OCI-LY3 (cell line): ENCODE measurements around the gene ROBO1.

Experiments
- H2AFZ ChIP-seq: fragments of 200-600, 300-600 bp; shearing (Covaris generic); 2 replicates; pipeline ENCODE4 v1.6.0; 2014; ENCODE audit warnings: antibody characterized with exemption, low read depth, low read length
- H3K27ac ChIP-seq: fragments of 200-600, 300-600 bp; sonication (generic); 2 replicates; pipeline ENCODE4 v1.5.1; 2014; ENCODE audit warnings: mild to moderate bottlenecking, low read length, moderate library complexity, mixed read lengths
- H3K27me3 ChIP-seq: fragments of 200-600, 300-600 bp; sonication (generic); 2 replicates; pipeline ENCODE4 v1.6.1; 2014; ENCODE audit warnings: low read depth, low read length, mixed read lengths
- H3K36me3 ChIP-seq: fragments of 200-600, 300-600 bp; sonication (generic); replicated peaks from 2 replicates; pipeline ENCODE3; 2014; ENCODE audit warnings: low read depth, low read length, mixed read lengths
- H3K4me1 ChIP-seq: fragments of 300-600, 200-600 bp; sonication (generic); 2 replicates; pipeline ENCODE4 v1.6.1; 2014; ENCODE audit warnings: low read length, mixed read lengths
- H3K4me2 ChIP-seq: fragments of 200-600, 300-600 bp; sonication (generic); 2 replicates; pipeline ENCODE4 v1.6.1; 2014; ENCODE audit warnings: low read length, mixed read lengths
- H3K4me3 ChIP-seq: fragments of 300-600, 200-600 bp; sonication (generic); 2 replicates; pipeline ENCODE4 v1.5.1; 2014; ENCODE audit warnings: antibody characterized with exemption, mild to moderate bottlenecking, low read length, moderate library complexity
- H3K79me2 ChIP-seq: fragments of 300-600, 200-600 bp; shearing (Covaris generic); 2 replicates; pipeline ENCODE4 v1.6.1; 2014; ENCODE audit warnings: mild to moderate bottlenecking, low read length, mixed read lengths
- H3K9ac ChIP-seq: fragments of 300-600, 200-600 bp; shearing (Covaris generic); 2 replicates; pipeline ENCODE4 v1.6.0; 2014; ENCODE audit warnings: mild to moderate bottlenecking, low read length, moderate library complexity
- H3K9me3 ChIP-seq: fragments of 200-600, 300-600 bp; shearing (Covaris generic); 2 replicates; pipeline ENCODE4 v1.6.1; 2014; ENCODE audit warnings: low read length, mixed read lengths; ENCODE audit not compliant: insufficient read depth
- H4K20me1 ChIP-seq: fragments of 200-600, 300-600 bp; sonication (generic); 2 replicates; pipeline ENCODE4 v1.6.1; 2016; ENCODE audit warnings: low read length, mixed read lengths; ENCODE audit not compliant: insufficient read depth
- EZH2phosphoT487 ChIP-seq: fragments of 200-600 bp; shearing (Covaris generic); IDR thresholded peaks from 2 replicates; pipeline ENCODE4 v1.6.1; 2018; ENCODE audit warnings: antibody characterized with exemption, mixed run types, low read depth
- TF ChIP-seq, protein P1 (sequence below): fragments of 200-600, 300-600 bp; sonication (generic); IDR thresholded peaks from 2 replicates; pipeline ENCODE4 v1.5.1; 2014; ENCODE audit warnings: antibody characterized with exemption, low read length, low read depth

The ROBO1 gene

DNA sequence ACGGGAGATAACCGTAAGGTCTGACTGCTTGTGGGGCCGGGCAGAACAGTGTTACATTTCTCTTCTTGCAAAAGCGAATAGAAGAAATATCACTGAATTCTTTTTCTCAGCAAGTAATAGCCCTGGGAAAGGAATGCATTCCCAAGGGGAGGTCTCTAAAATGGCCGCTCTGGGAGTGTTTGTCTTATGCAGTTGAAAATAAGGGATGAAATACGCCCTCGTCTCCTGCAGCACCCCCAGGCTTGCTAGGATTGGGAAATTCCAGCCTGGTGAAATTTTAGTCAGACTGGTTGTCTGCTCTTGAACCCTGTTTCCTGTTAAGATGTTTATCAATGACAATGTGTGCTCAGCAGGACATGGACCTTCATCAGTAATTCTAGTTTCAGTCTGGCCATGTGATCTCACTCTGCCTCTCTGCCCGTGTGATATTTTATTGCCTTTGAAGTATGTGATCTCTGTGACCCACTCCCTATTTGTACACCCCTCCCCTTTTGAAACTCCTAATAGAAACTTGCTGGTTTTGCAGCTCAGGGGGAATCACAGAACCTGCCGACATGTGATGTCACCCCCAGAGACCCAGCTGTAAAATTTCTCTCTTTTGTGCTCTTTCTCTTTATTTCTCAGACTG, 715.6 kb downstream of the ROBO1 start:
- Histone ChIP-seq H3K9ac (no peak overlapping the region), H3K4me1 (peaks cover 3% of the 10 kb centered on the region; the same call in 1 of the 2 replicates), H3K9me3 (no peaks in the 10 kb centered on the region; the same call in 1 of the 2 replicates), H3K79me2 (no peaks in the 10 kb centered on the region), H2AFZ (no peak overlapping the region), H4K20me1 (no peaks in the 10 kb centered on the region), H3K27me3 (no peaks in the 10 kb centered on the region), H3K4me3 (no peak overlapping the region), H3K36me3 (no peaks in the 10 kb centered on the region), H3K4me2 (no peak overlapping the region), H3K27ac (no peak overlapping the region)
- no peak for TF ChIP-seq EZH2phosphoT487
- TF ChIP-seq, protein P1, sequence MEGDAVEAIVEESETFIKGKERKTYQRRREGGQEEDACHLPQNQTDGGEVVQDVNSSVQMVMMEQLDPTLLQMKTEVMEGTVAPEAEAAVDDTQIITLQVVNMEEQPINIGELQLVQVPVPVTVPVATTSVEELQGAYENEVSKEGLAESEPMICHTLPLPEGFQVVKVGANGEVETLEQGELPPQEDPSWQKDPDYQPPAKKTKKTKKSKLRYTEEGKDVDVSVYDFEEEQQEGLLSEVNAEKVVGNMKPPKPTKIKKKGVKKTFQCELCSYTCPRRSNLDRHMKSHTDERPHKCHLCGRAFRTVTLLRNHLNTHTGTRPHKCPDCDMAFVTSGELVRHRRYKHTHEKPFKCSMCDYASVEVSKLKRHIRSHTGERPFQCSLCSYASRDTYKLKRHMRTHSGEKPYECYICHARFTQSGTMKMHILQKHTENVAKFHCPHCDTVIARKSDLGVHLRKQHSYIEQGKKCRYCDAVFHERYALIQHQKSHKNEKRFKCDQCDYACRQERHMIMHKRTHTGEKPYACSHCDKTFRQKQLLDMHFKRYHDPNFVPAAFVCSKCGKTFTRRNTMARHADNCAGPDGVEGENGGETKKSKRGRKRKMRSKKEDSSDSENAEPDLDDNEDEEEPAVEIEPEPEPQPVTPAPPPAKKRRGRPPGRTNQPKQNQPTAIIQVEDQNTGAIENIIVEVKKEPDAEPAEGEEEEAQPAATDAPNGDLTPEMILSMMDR, result no peak

DNA sequence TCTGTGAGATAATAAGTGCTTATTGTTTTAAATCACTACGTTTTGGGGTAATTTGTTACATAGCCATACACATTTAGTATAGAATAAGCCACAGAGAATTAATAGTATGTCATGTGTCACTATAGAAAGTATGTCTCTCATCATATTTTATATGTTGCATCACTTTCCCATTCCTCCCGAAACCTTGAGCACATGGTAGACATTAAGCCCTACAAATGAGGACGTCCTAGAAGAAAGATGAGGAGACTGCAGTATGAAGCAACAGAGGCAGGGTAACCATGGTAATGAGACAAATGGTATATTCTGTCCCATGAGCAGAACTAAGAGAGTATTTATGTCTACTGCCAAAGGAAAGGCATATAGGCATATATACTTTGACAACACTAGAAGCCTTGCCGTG, 720.2 kb downstream of the ROBO1 start:
- H3K9me3 ChIP-seq, result no peaks in the 10 kb centered on the region

DNA sequence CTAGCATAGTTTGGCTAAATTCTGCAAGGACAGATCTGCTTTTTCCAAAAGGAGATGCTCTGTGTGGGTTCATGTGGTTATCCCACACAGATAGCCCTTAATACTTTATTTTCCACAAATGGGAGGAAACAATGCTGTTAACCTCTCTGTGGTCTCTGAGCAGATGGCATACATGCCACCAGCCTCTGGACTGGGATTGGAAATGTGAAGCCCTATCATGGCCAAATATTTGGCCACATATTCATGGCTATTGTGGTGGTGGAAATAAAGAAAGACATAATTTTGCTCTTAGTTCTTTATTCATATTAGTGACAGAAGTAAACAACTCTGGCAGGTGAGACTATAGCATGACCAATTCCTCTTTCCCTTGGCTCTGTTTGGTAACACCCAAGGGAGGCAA, 726.2 kb downstream of the ROBO1 start:
- no peak overlapping the region for H3K4me2 ChIP-seq
- no peak for TF ChIP-seq EZH2phosphoT487
- TF ChIP-seq, protein P1, result no peak
- no peak overlapping the region for H3K27ac ChIP-seq

More for the DNA sequence above, 720.2 kb downstream of the ROBO1 start:
- Histone ChIP-seq H3K9ac (no peak overlapping the region), H2AFZ (no peak overlapping the region), H3K79me2 (no peaks in the 10 kb centered on the region), H3K4me2 (no peak overlapping the region), H3K4me1 (peaks cover 3% of the 10 kb centered on the region; the same call in 1 of the 2 replicates), H3K27me3 (no peaks in the 10 kb centered on the region), H3K36me3 (no peaks in the 10 kb centered on the region), H4K20me1 (no peaks in the 10 kb centered on the region), H3K27ac (no peak overlapping the region), H3K4me3 (no peak overlapping the region)
- TF ChIP-seq, protein P1, result no peak
- no peak for TF ChIP-seq EZH2phosphoT487

DNA sequence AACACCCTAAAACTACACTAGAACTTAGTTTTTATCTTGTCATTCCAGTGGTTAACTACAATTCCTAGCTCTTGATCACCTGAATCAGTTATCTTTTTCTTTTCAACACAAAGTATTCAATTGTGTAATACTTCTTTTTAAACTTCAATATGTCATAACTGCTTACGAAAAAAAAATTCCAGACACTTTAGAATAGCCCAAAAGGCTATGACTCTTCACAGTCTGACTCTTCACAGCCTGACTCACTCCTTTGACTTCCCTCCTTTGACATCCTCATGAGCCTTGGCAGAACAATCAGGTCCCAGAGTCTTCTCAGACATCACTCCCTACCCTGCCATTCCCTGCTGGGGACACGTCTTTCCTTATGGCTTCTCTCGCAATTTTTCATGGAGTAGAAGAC, 727.1 kb downstream of the ROBO1 start:
- no peak overlapping the region for H3K9ac ChIP-seq
- H3K27ac ChIP-seq, result no peak overlapping the region
- no peak for TF ChIP-seq EZH2phosphoT487
- TF ChIP-seq, protein P1, result no peak
- H3K4me2 ChIP-seq, result no peak overlapping the region
- H3K27me3 ChIP-seq, result no peaks in the 10 kb centered on the region
- H4K20me1 ChIP-seq, result no peaks in the 10 kb centered on the region
- H2AFZ ChIP-seq, result no peak overlapping the region
- no peaks in the 10 kb centered on the region for H3K36me3 ChIP-seq
- H3K9me3 ChIP-seq, result no peaks in the 10 kb centered on the region
- H3K4me1 ChIP-seq, result no peaks in the 10 kb centered on the region
- no peaks in the 10 kb centered on the region for H3K79me2 ChIP-seq
- H3K4me3 ChIP-seq, result no peak overlapping the region

More for the DNA sequence above, 726.2 kb downstream of the ROBO1 start:
- no peaks in the 10 kb centered on the region for H3K4me1 ChIP-seq
- H4K20me1 ChIP-seq, result no peaks in the 10 kb centered on the region
- no peaks in the 10 kb centered on the region for H3K27me3 ChIP-seq
- no peaks in the 10 kb centered on the region for H3K9me3 ChIP-seq
- H3K79me2 ChIP-seq, result no peaks in the 10 kb centered on the region
- H2AFZ ChIP-seq, result no peak overlapping the region
- no peak overlapping the region for H3K9ac ChIP-seq
- H3K4me3 ChIP-seq, result no peak overlapping the region
- no peaks in the 10 kb centered on the region for H3K36me3 ChIP-seq
